ENCODE results near the gene NTSR2. TPM values are rescaled to one million over a fixed set of nuclear protein-coding genes. Genes with fewer than 3 reads are reported as not detected.

NTSR2 gene
- total RNA-seq, 6 experiments from 2014 or later = not detected

DNA sequence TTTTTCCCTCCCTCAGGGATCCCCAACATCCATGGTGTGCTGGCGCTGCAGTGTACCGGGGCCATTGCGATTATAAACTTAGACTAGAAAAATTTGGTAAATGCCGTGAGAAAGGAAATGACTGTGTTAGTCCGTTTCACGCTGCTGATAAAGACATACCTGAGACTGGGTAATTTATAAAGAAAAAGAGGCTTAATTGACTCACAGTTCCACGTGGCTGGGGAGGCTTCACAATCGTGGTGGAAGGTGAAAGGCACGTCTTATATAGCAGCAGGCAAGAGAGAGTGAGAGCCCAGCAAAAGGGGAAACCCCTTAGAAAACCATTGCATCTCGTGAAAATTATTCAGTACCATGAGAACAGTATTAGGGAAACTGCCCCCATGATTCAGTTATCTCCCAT is 44.3 kb downstream of the NTSR2 start:
- no peak for DNase-seq
- Histone ChIP-seq H3K4me1 (no peaks in the 10 kb centered on the region), H3K4me3 (no peak overlapping the region), H3K36me3 (no peaks in the 10 kb centered on the region), H3K27me3 (no peaks in the 10 kb centered on the region), H3K27ac (no peak overlapping the region), H3K9me3 (no peaks in the 10 kb centered on the region)
- intact Hi-C loops (cut with DNase I) = no loop called here
- 93% methylated on average over 9 of the region's 10 CpGs for WGBS (ENCODE audit: insufficient coverage, low coverage, low lambda C conversion rate, missing lambda C conversion rate)
- no peak for TF ChIP-seq CTCF (IDR thresholded peaks at IDR 0.05)
- no peak for TF ChIP-seq POLR2A (IDR thresholded peaks at IDR 0.05)
- no peak for ATAC-seq

DNA sequence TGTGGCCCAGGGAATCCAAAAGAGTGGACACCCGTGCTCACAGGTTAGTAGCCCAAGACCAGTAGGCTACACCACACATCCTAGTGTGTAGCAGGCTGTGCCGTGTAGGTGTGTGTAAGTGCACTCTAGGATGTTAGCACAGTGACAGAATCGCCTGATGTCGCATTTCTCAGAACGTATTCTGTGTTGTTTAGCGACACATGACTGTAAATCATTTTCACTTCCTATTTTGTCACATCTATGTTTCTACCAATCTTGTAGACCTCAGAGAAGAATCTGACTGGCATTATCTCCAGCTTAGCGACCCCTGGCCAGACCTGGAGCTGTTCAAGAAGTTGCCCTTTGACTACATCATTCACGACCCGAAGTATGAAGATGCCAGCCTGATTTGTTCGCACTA is 45.1 kb downstream of the NTSR2 start:
- ATAC-seq = no peak
- 92% methylated on average over 10 of the region's 10 CpGs for WGBS (ENCODE audit: insufficient coverage, low coverage, low lambda C conversion rate, missing lambda C conversion rate)
- Histone ChIP-seq H3K4me1 (no peaks in the 10 kb centered on the region), H3K27me3 (no peaks in the 10 kb centered on the region), H3K9me3 (no peaks in the 10 kb centered on the region), H3K4me3 (no peak overlapping the region), H3K36me3 (no peaks in the 10 kb centered on the region), H3K27ac (no peak overlapping the region)
- intact Hi-C loops (cut with DNase I) = no loop called here
- TF ChIP-seq CTCF (IDR thresholded peaks at IDR 0.05) (no peak), POLR2A (IDR thresholded peaks at IDR 0.05) (no peak)
- DNase-seq = peak in 1 of 3 donors; percentile 11

DNA sequence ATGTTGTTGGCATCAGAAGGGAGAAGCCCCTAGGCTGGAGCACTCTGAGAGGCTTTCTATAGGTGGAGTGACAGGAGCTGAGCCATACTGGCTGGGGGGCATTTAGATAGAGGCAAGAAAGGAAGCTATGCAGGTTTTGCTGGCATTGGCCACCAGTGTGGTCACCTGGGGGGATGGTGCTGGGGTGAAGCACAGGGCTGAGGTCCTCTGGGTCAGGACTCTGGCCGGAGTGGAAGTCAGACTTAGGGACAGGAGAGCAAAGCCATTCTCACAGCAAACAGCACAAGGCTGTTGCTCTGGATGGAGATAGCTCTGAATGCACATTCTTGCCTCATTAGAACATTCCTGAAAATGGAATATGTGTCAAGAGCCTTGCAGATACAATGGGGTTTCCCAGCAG is 47.4 kb downstream of the NTSR2 start:
- H3K27ac ChIP-seq = no peak overlapping the region
- no peak for TF ChIP-seq CTCF (IDR thresholded peaks at IDR 0.05)
- TF ChIP-seq POLR2A (IDR thresholded peaks at IDR 0.05) = no peak
- 100% methylated on average over 1 of the region's 1 CpG for WGBS (ENCODE audit: insufficient coverage, low coverage, low lambda C conversion rate, missing lambda C conversion rate)
- H3K27me3 ChIP-seq = no peaks in the 10 kb centered on the region
- ATAC-seq (no peak), DNase-seq (no peak)
- intact Hi-C loops (cut with DNase I) = no loop called here
- H3K4me1 ChIP-seq = no peaks in the 10 kb centered on the region
- no peak overlapping the region for H3K4me3 ChIP-seq
- H3K36me3 ChIP-seq = no peaks in the 10 kb centered on the region
- H3K9me3 ChIP-seq = no peaks in the 10 kb centered on the region

GRCh38 chr2:11621410-11621809 is 48.6 kb downstream of the NTSR2 start:
- Histone ChIP-seq H3K4me1 (no peaks in the 10 kb centered on the region), H3K27me3 (no peaks in the 10 kb centered on the region), H3K36me3 (no peaks in the 10 kb centered on the region), H3K4me3 (no peak overlapping the region), H3K9me3 (no peaks in the 10 kb centered on the region), H3K27ac (no peak overlapping the region)
- intact Hi-C loops (cut with DNase I) = no loop called here
- 53% methylated on average over 2 of the region's 2 CpGs for WGBS (ENCODE audit: insufficient coverage, low coverage, low lambda C conversion rate, missing lambda C conversion rate)
- ATAC-seq (no peak), DNase-seq (no peak)
- TF ChIP-seq POLR2A (IDR thresholded peaks at IDR 0.05) (no peak), CTCF (IDR thresholded peaks at IDR 0.05) (no peak)

- 83% methylated on average over 2 of the region's 20 CpGs for WGBS (ENCODE audit: insufficient coverage, low coverage, low lambda C conversion rate, missing lambda C conversion rate)
- no peak overlapping the region for H3K4me3 ChIP-seq
- H3K27me3 ChIP-seq = no peaks in the 10 kb centered on the region
- H3K4me1 ChIP-seq = no peaks in the 10 kb centered on the region
- intact Hi-C loops (cut with DNase I) = no loop called here
- no peaks in the 10 kb centered on the region for H3K36me3 ChIP-seq
- TF ChIP-seq CTCF (IDR thresholded peaks at IDR 0.05) (no peak), POLR2A (IDR thresholded peaks at IDR 0.05) (no peak)
- no peak overlapping the region for H3K27ac ChIP-seq
- ATAC-seq (peak in 1 of 4 donors; percentile 37), DNase-seq (no peak)
- H3K9me3 ChIP-seq = no peaks in the 10 kb centered on the region
These were observed 51.3 kb downstream of the NTSR2 start for GRCh38 chr2:11618708-11619062.

Data from right lobe of liver (tissue), 6 donors.